ENCODE results near the gene CFAP251. TPM values are rescaled to one million over a fixed set of nuclear protein-coding genes. Genes with fewer than 3 reads are reported as not detected.
"Not testable (repeated sequence)": the region's sequence is repeated elsewhere in the genome, so short reads cannot be mapped to it uniquely, and the experiment has no call there.

Gene CFAP251
- total RNA-seq, 4 donors from 2014 or later: 0.41 to 1.7 TPM; not detected in 2

- DNase-seq: no peak
- WGBS, 2 donors (ENCODE audit: low coverage in 1 of 2): 90% methylated on average over 2 of the region's 2 CpGs
- intact Hi-C loops (cut with DNase I; ENCODE audit: low total_unique reads) (no loop called here), in situ Hi-C loops (cut with MboI; ENCODE audit: low pct_ligation_motif_present in 1 of 4, low pct_unique_long_range_greater_than_20kb in 1 of 4, low sequenced_read_pairs in 3 of 4) (loop anchor here in 1 of 4 donors (25.0 kb wide), 1 partner anchor 266 kb away; the partner anchor contains the start of gene LRRC43)
- Histone ChIP-seq H3K27ac (no peak overlapping the region), H3K9me3 (no peaks in the 10 kb centered on the region), H3K27me3 (no peaks in the 10 kb centered on the region), H3K36me3 (peaks cover 0 to 9% (median 2%) of the 10 kb centered on the region in 4 donors), H3K4me1 (peaks cover 3 to 15% (median 8%) of the 10 kb centered on the region in 4 donors), H3K4me3 (no peak overlapping the region)
- TF ChIP-seq POLR2A (IDR thresholded peaks at IDR 0.05) (no peak), POLR2AphosphoS5 (IDR thresholded peaks at IDR 0.05) (no peak), EP300 (IDR thresholded peaks at IDR 0.05; ENCODE audit: low read depth) (no peak), CTCF (IDR thresholded peaks at IDR 0.05) (no peak)
These were observed 2.7 kb downstream of the CFAP251 start for GRCh38 chr12:121921066-121921465.

- H3K27ac ChIP-seq: peak overlapping the region; percentile 11 to 58 (median 52)
- DNase-seq: no peak
- H3K4me3 ChIP-seq: no peak overlapping the region
- WGBS, 2 donors (ENCODE audit: low coverage in 1 of 2): 55 to 57% methylated on average over 5 to 7 of the region's 7 CpGs
- intact Hi-C loops (cut with DNase I; ENCODE audit: low total_unique reads) (no loop called here), in situ Hi-C loops (cut with MboI; ENCODE audit: low pct_ligation_motif_present in 1 of 4, low pct_unique_long_range_greater_than_20kb in 1 of 4, low sequenced_read_pairs in 3 of 4) (no loop called here)
- no peaks in the 10 kb centered on the region for H3K27me3 ChIP-seq
- H3K9me3 ChIP-seq: no peaks in the 10 kb centered on the region
- no peak for TF ChIP-seq POLR2AphosphoS5 (IDR thresholded peaks at IDR 0.05)
- TF ChIP-seq EP300 (IDR thresholded peaks at IDR 0.05; ENCODE audit: low read depth): no peak
- no peak for TF ChIP-seq CTCF (IDR thresholded peaks at IDR 0.05)
- H3K4me1 ChIP-seq: peaks cover 0 to 3% (median 0%) of the 10 kb centered on the region in 4 donors
- no peaks in the 10 kb centered on the region for H3K36me3 ChIP-seq
These were observed 6.9 kb downstream of the CFAP251 start for GRCh38 chr12:121925358-121925695.

GRCh38 chr12:121926874-121927706 lies 8.7 kb downstream of the CFAP251 start:
- Histone ChIP-seq H3K36me3 (no peaks in the 10 kb centered on the region), H3K27me3 (no peaks in the 10 kb centered on the region), H3K4me1 (peaks cover 0 to 3% (median 0%) of the 10 kb centered on the region in 4 donors), H3K4me3 (no peak overlapping the region), H3K27ac (no peak overlapping the region), H3K9me3 (no peaks in the 10 kb centered on the region)
- intact Hi-C loops (cut with DNase I; ENCODE audit: low total_unique reads) (no loop called here), in situ Hi-C loops (cut with MboI; ENCODE audit: low pct_ligation_motif_present in 1 of 4, low pct_unique_long_range_greater_than_20kb in 1 of 4, low sequenced_read_pairs in 3 of 4) (no loop called here)
- no peak for TF ChIP-seq CTCF (IDR thresholded peaks at IDR 0.05)
- no peak for TF ChIP-seq EP300 (IDR thresholded peaks at IDR 0.05; ENCODE audit: low read depth)
- TF ChIP-seq POLR2A (IDR thresholded peaks at IDR 0.05): no peak
- TF ChIP-seq POLR2AphosphoS5 (IDR thresholded peaks at IDR 0.05): no peak
- 72 to 76% methylated on average over 6 to 7 of the region's 7 CpGs for WGBS, 2 donors (ENCODE audit: low coverage in 1 of 2)
- no peak for DNase-seq

GRCh38 chr12:121927813-121928212 lies 9.4 kb downstream of the CFAP251 start:
- in situ Hi-C loops (cut with MboI; ENCODE audit: low pct_ligation_motif_present in 1 of 4, low pct_unique_long_range_greater_than_20kb in 1 of 4, low sequenced_read_pairs in 3 of 4) (no loop called here), intact Hi-C loops (cut with DNase I; ENCODE audit: low total_unique reads) (no loop called here)
- TF ChIP-seq POLR2A (IDR thresholded peaks at IDR 0.05): no peak
- no peak for TF ChIP-seq CTCF (IDR thresholded peaks at IDR 0.05)
- no peak for TF ChIP-seq EP300 (IDR thresholded peaks at IDR 0.05; ENCODE audit: low read depth)
- TF ChIP-seq POLR2AphosphoS5 (IDR thresholded peaks at IDR 0.05): no peak
- no peaks in the 10 kb centered on the region for H3K36me3 ChIP-seq
- no peak for DNase-seq
- H3K27ac ChIP-seq: no peak overlapping the region
- H3K9me3 ChIP-seq: no peaks in the 10 kb centered on the region
- H3K4me1 ChIP-seq: peaks cover 0 to 3% (median 0%) of the 10 kb centered on the region in 4 donors
- H3K27me3 ChIP-seq: no peaks in the 10 kb centered on the region
- WGBS, 2 donors (ENCODE audit: low coverage in 1 of 2): 62 to 73% methylated on average over 5 of the region's 5 CpGs
- H3K4me3 ChIP-seq: no peak overlapping the region

GRCh38 chr12:121929545-121929944 lies 11.2 kb downstream of the CFAP251 start:
- H3K27ac ChIP-seq; H3K9me3 ChIP-seq; H3K4me3 ChIP-seq; in situ Hi-C loops (cut with MboI; ENCODE audit: low pct_ligation_motif_present in 1 of 4, low pct_unique_long_range_greater_than_20kb in 1 of 4, low sequenced_read_pairs in 3 of 4); intact Hi-C loops (cut with DNase I; ENCODE audit: low total_unique reads); H3K4me1 ChIP-seq; H3K36me3 ChIP-seq; DNase-seq; H3K27me3 ChIP-seq: not testable (repeated sequence)
- 95 to 97% methylated on average over 6 to 7 of the region's 7 CpGs for WGBS, 2 donors (ENCODE audit: low coverage in 1 of 2)

Data from transverse colon (tissue), 4 donors.